Activated CD8-positive, alpha-beta memory T cell treated with anti-CD3 and anti-CD28 coated beads, Interleukin-2, amount 50 U/mL, for 24 hours (primary cell): ENCODE data around the gene MMP11.
"Not testable (repeated sequence)": the region's sequence is repeated elsewhere in the genome, so short reads cannot be mapped to it uniquely, and the experiment has no call there.

Source experiments
- DNase-seq: peaks from one replicate; pipeline ENCODE4 v3.0.0-alpha.2; 2020; ENCODE audit errors: extremely low read depth

The MMP11 gene

GRCh38 chr22:23772649-23773473, at the start of gene MMP11:
Gene MMP11, plus strand, starts transcription at chr22:23772849. Its CDS starts 22 bp downstream, at chr22:23772871.
- DNase-seq = no peak

- not testable (repeated sequence) for DNase-seq
These were observed 44.5 kb upstream of the MMP11 start for GRCh38 chr22:23728108-23728507.

- no peak for DNase-seq
These were observed 35.0 kb upstream of the MMP11 start for GRCh38 chr22:23737696-23738095.

GRCh38 chr22:23742505-23743264, 30.0 kb upstream of the MMP11 start:
- DNase-seq = no peak

GRCh38 chr22:23743303-23743705, 29.3 kb upstream of the MMP11 start:
- DNase-seq = no peak

GRCh38 chr22:23744001-23744400, 28.6 kb upstream of the MMP11 start:
- no peak for DNase-seq

GRCh38 chr22:23744485-23744884, 28.2 kb upstream of the MMP11 start:
- DNase-seq = no peak

GRCh38 chr22:23745791-23746190, 26.9 kb upstream of the MMP11 start:
- DNase-seq = no peak

- no peak for DNase-seq
These were observed 22.8 kb upstream of the MMP11 start for GRCh38 chr22:23749841-23750301.

GRCh38 chr22:23750367-23750713, 22.3 kb upstream of the MMP11 start:
- no peak for DNase-seq

- peak; percentile 41 for DNase-seq
These were observed 21.8 kb upstream of the MMP11 start, which contains the start of gene ZNF70 for GRCh38 chr22:23750714-23751440. Gene ZNF70, minus strand, starts transcription at chr22:23751112. Its CDS starts 5,972 bp downstream, at chr22:23745140.

- DNase-seq = no peak
These were observed 21.1 kb upstream of the MMP11 start for GRCh38 chr22:23751441-23751996.

GRCh38 chr22:23752090-23752691, 20.5 kb upstream of the MMP11 start:
- DNase-seq = no peak

GRCh38 chr22:23752750-23753149, 19.9 kb upstream of the MMP11 start:
- DNase-seq = no peak

GRCh38 chr22:23753385-23753784, 19.3 kb upstream of the MMP11 start:
- DNase-seq = no peak

- DNase-seq = no peak
These were observed 18.3 kb upstream of the MMP11 start, which contains the start of gene VPREB3 for GRCh38 chr22:23754220-23754919. Gene VPREB3, minus strand, starts transcription at chr22:23754425. Its CDS starts 62 bp downstream, at chr22:23754363.

GRCh38 chr22:23754980-23755636, 17.5 kb upstream of the MMP11 start:
- DNase-seq = no peak

- DNase-seq = no peak
These were observed 16.9 kb upstream of the MMP11 start for GRCh38 chr22:23755711-23756110.

GRCh38 chr22:23756891-23757290, 15.8 kb upstream of the MMP11 start:
- no peak for DNase-seq

- DNase-seq = no peak
These were observed 13.1 kb upstream of the MMP11 start for GRCh38 chr22:23759566-23759965.
